Loucy (cell line): ENCODE results near the gene MAPKBP1.

ENCODE experiments used
- H2AFZ ChIP-seq: fragments of 200-600 bp; sonication (generic); 2 replicates; pipeline ENCODE4 v1.6.0; 2016; ENCODE audit warnings: antibody characterized with exemption, mild to moderate bottlenecking, low read length, moderate library complexity
- H3F3A ChIP-seq: fragments of 200-600 bp; 2 replicates; pipeline ENCODE4 v1.6.0; 2016; ENCODE audit warnings: antibody characterized with exemption, low read depth, mild to moderate bottlenecking
- H3K27me3 ChIP-seq: fragments of 200-600 bp; sonication (generic); 2 replicates; pipeline ENCODE4 v1.6.1; 2014; ENCODE audit warnings: low read length, mild to moderate bottlenecking; ENCODE audit not compliant: insufficient read depth, poor library complexity, severe bottlenecking
- H3K36me3 ChIP-seq: fragments of 200-600 bp; sonication (generic); 2 replicates; pipeline ENCODE4 v1.6.1; 2016; ENCODE audit warnings: low read length; ENCODE audit not compliant: insufficient read depth
- H3K4me1 ChIP-seq: fragments of 200-600 bp; sonication (generic); 2 replicates; pipeline ENCODE4 v1.5.1; 2014; ENCODE audit warnings: low read length, mild to moderate bottlenecking; ENCODE audit not compliant: insufficient read depth, poor library complexity, severe bottlenecking
- H3K4me2 ChIP-seq: fragments of 200-600 bp; sonication (generic); 2 replicates; pipeline ENCODE4 v1.6.0; 2014; ENCODE audit warnings: antibody characterized with exemption, low read length, low read depth, mild to moderate bottlenecking; ENCODE audit not compliant: poor library complexity, severe bottlenecking
- H3K4me3 ChIP-seq: fragments of 200-600 bp; sonication (generic); 2 replicates; pipeline ENCODE4 v1.5.1; 2014; ENCODE audit warnings: low read length, mild to moderate bottlenecking, mixed read lengths; ENCODE audit not compliant: poor library complexity, severe bottlenecking
- H3K79me2 ChIP-seq: fragments of 200-600 bp; sonication (generic); 2 replicates; pipeline ENCODE4 v1.6.1; 2014; ENCODE audit warnings: low read length; ENCODE audit not compliant: insufficient read depth
- H3K9ac ChIP-seq: fragments of 200-600 bp; sonication (generic); 2 replicates; pipeline ENCODE4 v1.6.0; 2014; ENCODE audit warnings: mild to moderate bottlenecking, low read depth, low read length, moderate library complexity; ENCODE audit not compliant: poor library complexity, severe bottlenecking
- H3K9me2 ChIP-seq: fragments of 200-600 bp; sonication (generic); replicated peaks from 2 replicates; pipeline ENCODE4 v1.6.1; 2016; ENCODE audit warnings: low read depth, low read length, mixed read lengths
- H3K9me3 ChIP-seq: fragments of 200-600 bp; sonication (generic); 2 replicates; pipeline ENCODE4 v1.6.1; 2014; ENCODE audit warnings: mild to moderate bottlenecking, antibody characterized with exemption, low read length, low read depth; ENCODE audit not compliant: insufficient read depth
- H4K20me1 ChIP-seq: fragments of 200-600 bp; sonication (generic); 2 replicates; pipeline ENCODE4 v1.6.0; 2014; ENCODE audit warnings: antibody characterized with exemption, low read length, mild to moderate bottlenecking; ENCODE audit not compliant: insufficient read depth, poor library complexity, severe bottlenecking
- EZH2phosphoT487 ChIP-seq: fragments of 200-600 bp; IDR thresholded peaks from 2 replicates; pipeline ENCODE4 v1.6.1; 2018; ENCODE audit warnings: antibody characterized with exemption, mild to moderate bottlenecking, moderate library complexity, borderline replicate concordance
- TF ChIP-seq, protein P1 (sequence below): fragments of 200-600 bp; sonication (generic); conservative IDR thresholded peaks from 2 replicates; pipeline ENCODE4 v1.5.1; 2014; ENCODE audit warnings: mild to moderate bottlenecking, antibody characterized with exemption, low read length

The MAPKBP1 gene

DNA sequence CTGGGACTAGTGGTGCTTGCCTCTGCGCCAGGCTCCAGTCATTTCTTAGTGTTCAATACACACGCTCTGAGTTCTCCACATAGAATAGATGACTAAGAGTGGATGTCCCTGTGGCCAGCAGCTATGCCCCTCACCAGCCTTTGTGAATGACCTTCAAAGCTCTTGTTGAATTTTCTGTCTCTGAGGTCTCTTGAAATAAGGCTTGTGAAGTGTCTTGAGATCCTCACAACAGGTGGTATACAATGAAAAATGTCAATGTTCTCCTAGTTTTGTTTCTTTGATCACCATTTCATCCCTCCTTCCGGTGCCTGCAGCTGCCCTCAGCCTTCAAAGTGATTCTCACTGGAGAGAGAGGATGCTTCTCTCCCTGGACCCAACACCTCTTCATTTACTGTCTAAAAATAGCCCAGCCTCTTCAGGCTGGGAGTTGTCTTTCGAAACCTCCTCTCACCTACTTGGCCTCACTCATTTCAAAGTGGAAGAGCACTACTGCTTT lies 5.4 kb downstream of the MAPKBP1 start:
- Histone ChIP-seq H3K4me3 (peak overlapping the region; percentile 54), H3K36me3 (no peaks in the 10 kb centered on the region), H3K9me3 (no peaks in the 10 kb centered on the region), H3K9ac (peak overlapping the region; percentile 71), H3K4me1 (peaks cover 85% of the 10 kb centered on the region), H3F3A (no peaks in the 10 kb centered on the region), H3K9me2 (no peaks in the 10 kb centered on the region), H2AFZ (no peak overlapping the region), H3K27me3 (no peaks in the 10 kb centered on the region), H3K4me2 (peak overlapping the region; percentile 91), H4K20me1 (no peaks in the 10 kb centered on the region), H3K79me2 (peaks cover 80% of the 10 kb centered on the region)
- TF ChIP-seq, protein P1, sequence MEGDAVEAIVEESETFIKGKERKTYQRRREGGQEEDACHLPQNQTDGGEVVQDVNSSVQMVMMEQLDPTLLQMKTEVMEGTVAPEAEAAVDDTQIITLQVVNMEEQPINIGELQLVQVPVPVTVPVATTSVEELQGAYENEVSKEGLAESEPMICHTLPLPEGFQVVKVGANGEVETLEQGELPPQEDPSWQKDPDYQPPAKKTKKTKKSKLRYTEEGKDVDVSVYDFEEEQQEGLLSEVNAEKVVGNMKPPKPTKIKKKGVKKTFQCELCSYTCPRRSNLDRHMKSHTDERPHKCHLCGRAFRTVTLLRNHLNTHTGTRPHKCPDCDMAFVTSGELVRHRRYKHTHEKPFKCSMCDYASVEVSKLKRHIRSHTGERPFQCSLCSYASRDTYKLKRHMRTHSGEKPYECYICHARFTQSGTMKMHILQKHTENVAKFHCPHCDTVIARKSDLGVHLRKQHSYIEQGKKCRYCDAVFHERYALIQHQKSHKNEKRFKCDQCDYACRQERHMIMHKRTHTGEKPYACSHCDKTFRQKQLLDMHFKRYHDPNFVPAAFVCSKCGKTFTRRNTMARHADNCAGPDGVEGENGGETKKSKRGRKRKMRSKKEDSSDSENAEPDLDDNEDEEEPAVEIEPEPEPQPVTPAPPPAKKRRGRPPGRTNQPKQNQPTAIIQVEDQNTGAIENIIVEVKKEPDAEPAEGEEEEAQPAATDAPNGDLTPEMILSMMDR: no peak
- TF ChIP-seq EZH2phosphoT487: no peak

DNA sequence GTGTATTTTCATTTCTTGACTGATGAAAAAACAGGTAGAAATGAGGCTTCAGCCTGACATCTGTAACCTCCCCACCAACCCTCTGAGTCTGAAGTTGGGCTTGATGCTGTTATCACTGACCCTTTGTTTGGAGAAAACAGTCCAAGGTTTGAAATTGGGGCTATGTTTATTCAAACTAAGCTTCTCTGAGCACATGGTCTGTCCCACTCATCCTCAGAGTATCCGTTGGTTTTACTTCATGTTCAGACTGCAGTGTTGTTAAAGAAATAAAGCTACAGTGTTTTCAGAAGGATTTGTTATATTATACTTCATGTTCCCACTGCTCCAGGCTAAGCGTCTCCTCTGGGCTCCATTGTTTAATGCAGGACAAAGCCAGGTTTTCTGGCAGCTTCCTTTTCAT lies 6.0 kb downstream of the MAPKBP1 start:
- no peaks in the 10 kb centered on the region for H3K27me3 ChIP-seq
- TF ChIP-seq, protein P1: no peak
- peak overlapping the region; percentile 71 for H3K9ac ChIP-seq
- no peaks in the 10 kb centered on the region for H3K9me2 ChIP-seq
- H4K20me1 ChIP-seq: no peaks in the 10 kb centered on the region
- peaks cover 84% of the 10 kb centered on the region for H3K4me1 ChIP-seq
- H3F3A ChIP-seq: no peaks in the 10 kb centered on the region
- peak overlapping the region; percentile 91 for H3K4me2 ChIP-seq
- H2AFZ ChIP-seq: no peak overlapping the region
- peak overlapping the region; percentile 54 for H3K4me3 ChIP-seq
- H3K36me3 ChIP-seq: no peaks in the 10 kb centered on the region
- no peaks in the 10 kb centered on the region for H3K9me3 ChIP-seq
- H3K79me2 ChIP-seq: peaks cover 80% of the 10 kb centered on the region

DNA sequence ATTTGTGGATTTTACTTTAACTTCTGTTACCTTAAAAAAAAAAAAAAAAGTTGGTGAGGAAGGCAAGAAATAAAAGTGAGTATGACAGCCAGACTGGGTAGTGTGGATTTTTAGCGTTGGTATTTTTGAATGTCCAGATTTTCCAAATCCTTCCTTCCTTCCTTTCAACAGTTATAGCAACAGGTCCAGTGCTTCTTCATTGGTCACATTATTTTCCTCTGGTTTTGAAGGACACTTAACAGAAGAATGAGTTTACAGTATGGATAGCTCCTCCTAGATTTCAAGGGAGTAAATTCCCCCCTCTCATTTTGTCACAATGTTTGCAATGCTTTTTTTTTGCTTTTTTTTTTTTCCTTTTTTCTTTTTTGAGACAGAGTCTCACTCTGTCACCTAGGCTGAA lies 6.4 kb downstream of the MAPKBP1 start:
- Histone ChIP-seq H3K4me1 (peaks cover 81% of the 10 kb centered on the region), H3F3A (no peaks in the 10 kb centered on the region), H4K20me1 (no peaks in the 10 kb centered on the region), H3K9me2 (no peaks in the 10 kb centered on the region), H2AFZ (no peak overlapping the region), H3K27me3 (no peaks in the 10 kb centered on the region), H3K36me3 (no peaks in the 10 kb centered on the region), H3K4me3 (peak overlapping the region; percentile 54), H3K79me2 (peaks cover 80% of the 10 kb centered on the region), H3K9me3 (no peaks in the 10 kb centered on the region), H3K4me2 (peak overlapping the region; percentile 91), H3K9ac (peak overlapping the region; percentile 71)
- no peak for TF ChIP-seq EZH2phosphoT487
- TF ChIP-seq, protein P1: no peak
